K562 (cell line): ENCODE measurements around the gene KL. TPM values are rescaled to one million over a fixed set of nuclear protein-coding genes. Genes with fewer than 3 reads are reported as not detected.

ENCODE experiments used
- REST ChIP-seq, 2 experiments: fragments of 450-650 bp; formaldehyde crosslinking in 1 of 2; IDR thresholded peaks; 2 replicates each; pipeline versions ENCODE4 v1.4.0 to v1.6.1; 2014 to 2020; ENCODE audit warnings: mild to moderate bottlenecking in 2 of 2, borderline replicate concordance in 1 of 2, low read depth in 1 of 2
- polyA plus RNA-seq, 8 experiments: library from polyadenylated mRNA; depleted of rRNA in 4 of 8; stranded (reverse) in 5 of 8; unstranded in 3 of 8; fragments of >200 nt; fragmentation: Nextera tagmentation in 2 of 8; fragmentation: Illumina TruSeq in 1 of 8; extraction: Ambion mirVana in 2 of 8; extraction: Trizol in 1 of 8; gene quantifications; 2 replicates each; pipeline versions ENCODE4 v1.2.1 to v1.2.3, GENCODE V29; 2011 to 2014; ENCODE audit warnings: inconsistent platforms in 1 of 8, missing spikeins in 1 of 8
- total RNA-seq, 7 experiments: library from RNA; depleted of rRNA in 6 of 7; stranded (reverse); fragments of >200 nt in 6 of 7; fragmentation: Illumina TruSeq in 2 of 7; extraction: Trizol in 2 of 7; gene quantifications; 2 replicates each; pipeline versions ENCODE4 v1.2.1 to v1.2.3, GENCODE V29; 2011 to 2021; ENCODE audit warnings: low replicate concordance in 1 of 7

The KL gene
- total and polyA plus RNA-seq, 9 of the 15 experiments (the other 6 are each of a cell fraction or from before 2014, with no cell fraction given): not detected

- TF ChIP-seq REST (IDR thresholded peaks at IDR 0.05; ENCODE audit: borderline replicate concordance) (no peak), REST (CRISPR knock-in tag; IDR thresholded peaks at IDR 0.05; ENCODE audit: low read depth) (no peak)
- TF ChIP-seq, all 486 proteins: peak for 0
Measured at GRCh38 chr13:32969516-32969941, 46.7 kb upstream of the KL start (continued).
